ENCODE measurements around the gene FOXK1.

Gene FOXK1

GRCh38 chr7:4745971-4746919, 64.2 kb downstream of the FOXK1 start:
- DNase-seq, result no peak

- DNase-seq, result no peak
These were observed 64.9 kb downstream of the FOXK1 start for GRCh38 chr7:4747013-4747412.

- no peak for DNase-seq
These were observed 65.7 kb downstream of the FOXK1 start for GRCh38 chr7:4747746-4748145.

GRCh38 chr7:4748231-4748681, 66.2 kb downstream of the FOXK1 start:
- no peak for DNase-seq

GRCh38 chr7:4749363-4749762, 67.3 kb downstream of the FOXK1 start:
- no peak for DNase-seq

- no peak for DNase-seq
These were observed 67.7 kb downstream of the FOXK1 start for GRCh38 chr7:4749798-4750197.

- no peak for DNase-seq
These were observed 69.4 kb downstream of the FOXK1 start for GRCh38 chr7:4751398-4751947.

- DNase-seq, result no peak
These were observed 71.7 kb downstream of the FOXK1 start for GRCh38 chr7:4753598-4754432.

GRCh38 chr7:4754433-4755010, 72.4 kb downstream of the FOXK1 start:
- DNase-seq, result no peak

GRCh38 chr7:4755045-4755444, 73.0 kb downstream of the FOXK1 start:
- no peak for DNase-seq

GRCh38 chr7:4758111-4758510, 76.0 kb downstream of the FOXK1 start:
- no peak for DNase-seq

GRCh38 chr7:4758791-4759190, 76.7 kb downstream of the FOXK1 start:
- no peak for DNase-seq

- DNase-seq, result no peak
These were observed 77.1 kb downstream of the FOXK1 start for GRCh38 chr7:4759211-4759610.

GRCh38 chr7:4760952-4761351, 78.9 kb downstream of the FOXK1 start:
- DNase-seq, result no peak

- no peak for DNase-seq
These were observed 80.3 kb downstream of the FOXK1 start for GRCh38 chr7:4762121-4763055.

- no peak for DNase-seq
These were observed 81.1 kb downstream of the FOXK1 start for GRCh38 chr7:4763091-4763793.

- no peak for DNase-seq
These were observed 81.7 kb downstream of the FOXK1 start for GRCh38 chr7:4763794-4764185.

GRCh38 chr7:4764402-4765007, 82.4 kb downstream of the FOXK1 start:
- DNase-seq, result no peak

GRCh38 chr7:4765776-4766490, 83.8 kb downstream of the FOXK1 start:
- DNase-seq, result no peak

All from NCI-H2227 treated with DMSO at 0.1 percent for 48 hours (cell line).